Osteoblast (primary cell): ENCODE data around the gene RAB3B. TPM values are rescaled to one million over a fixed set of nuclear protein-coding genes. Genes with fewer than 3 reads are reported as not detected.

Experiments used
- DNase-seq: peaks from one replicate; pipeline ENCODE4 v3.0.0; 2011; ENCODE audit warnings: low spot score, mixed read lengths; ENCODE audit not compliant: insufficient read length; ENCODE audit errors: missing footprints
- H2AFZ ChIP-seq: 2 replicates; pipeline ENCODE4 v1.6.0; 2011; ENCODE audit warnings: mild to moderate bottlenecking, low read length
- H3K27ac ChIP-seq: 2 replicates; pipeline ENCODE4 v1.5.1; 2011; ENCODE audit warnings: mild to moderate bottlenecking, low read depth, low read length, moderate library complexity
- H3K27me3 ChIP-seq: 2 replicates; pipeline ENCODE4 v1.6.0; 2012; ENCODE audit warnings: mild to moderate bottlenecking, control low read depth, inconsistent platforms, low read length, moderate library complexity; ENCODE audit not compliant: insufficient read depth
- H3K36me3 ChIP-seq: 2 replicates; pipeline ENCODE4 v1.5.1; 2011; ENCODE audit warnings: mild to moderate bottlenecking, low read length, control low read depth, moderate library complexity; ENCODE audit not compliant: insufficient read depth
- H3K4me1 ChIP-seq: 2 replicates; pipeline ENCODE4 v1.5.1; 2011; ENCODE audit warnings: mild to moderate bottlenecking, low read length, control low read depth, moderate library complexity; ENCODE audit not compliant: insufficient read depth
- H3K4me2 ChIP-seq: 2 replicates; pipeline ENCODE4 v1.6.0; 2011; ENCODE audit warnings: mild to moderate bottlenecking, low read length; ENCODE audit not compliant: insufficient read depth
- H3K4me3 ChIP-seq: fragments of 200-600 bp; sonication (generic); 3 replicates; pipeline ENCODE4 v1.5.1; 2012; ENCODE audit warnings: mild to moderate bottlenecking, low read length, inconsistent platforms; ENCODE audit not compliant: insufficient read depth
- H3K79me2 ChIP-seq: 2 replicates; pipeline ENCODE4 v1.6.0; 2012; ENCODE audit warnings: mild to moderate bottlenecking, low read length, control low read depth, inconsistent platforms; ENCODE audit not compliant: insufficient read depth
- H3K9me3 ChIP-seq: 2 replicates; pipeline ENCODE4 v1.5.1; 2011; ENCODE audit warnings: low read depth, low read length, control low read depth
- H4K20me1 ChIP-seq: 2 replicates; pipeline ENCODE4 v1.6.0; 2012; ENCODE audit warnings: mild to moderate bottlenecking, low read length, control low read depth; ENCODE audit not compliant: insufficient read depth
- CTCF ChIP-seq: IDR thresholded peaks from 2 replicates; pipeline ENCODE4 v1.5.1; 2011; ENCODE audit warnings: mild to moderate bottlenecking, low read depth, low read length, moderate library complexity; ENCODE audit errors: extremely low read depth
- total RNA-seq: library from RNA; depleted of rRNA; stranded (reverse); fragments of >200 nt; gene quantifications from 2 replicates; pipeline ENCODE4 v1.2.3, GENCODE V29; 2012

RAB3B gene
- total RNA-seq, 1 donor: 14.5 TPM

GRCh38 chr1:51981555-51981954 is 8.9 kb downstream of the RAB3B start:
- no peak overlapping the region for H2AFZ ChIP-seq
- H3K4me3 ChIP-seq: no peak overlapping the region
- H3K36me3 ChIP-seq: peaks cover 10% of the 10 kb centered on the region
- no peak for TF ChIP-seq CTCF
- no peaks in the 10 kb centered on the region for H3K27me3 ChIP-seq
- no peaks in the 10 kb centered on the region for H3K9me3 ChIP-seq
- H3K79me2 ChIP-seq: peaks cover 12% of the 10 kb centered on the region
- H3K4me2 ChIP-seq: no peak overlapping the region
- H4K20me1 ChIP-seq: no peaks in the 10 kb centered on the region
- no peak overlapping the region for H3K27ac ChIP-seq
- DNase-seq: no peak
- no peaks in the 10 kb centered on the region for H3K4me1 ChIP-seq

- Histone ChIP-seq H3K4me1 (peaks cover 10% of the 10 kb centered on the region), H3K27me3 (no peaks in the 10 kb centered on the region), H3K4me3 (no peak overlapping the region), H3K79me2 (peaks cover 7% of the 10 kb centered on the region), H3K27ac (no peak overlapping the region), H3K4me2 (no peak overlapping the region), H3K36me3 (peaks cover 18% of the 10 kb centered on the region), H2AFZ (no peak overlapping the region), H4K20me1 (no peaks in the 10 kb centered on the region), H3K9me3 (no peaks in the 10 kb centered on the region)
- DNase-seq: no peak
- TF ChIP-seq CTCF: no peak
Observed at GRCh38 chr1:51978099-51978498, 12.4 kb downstream of the RAB3B start.

- Histone ChIP-seq H3K36me3 (peaks cover 18% of the 10 kb centered on the region), H3K79me2 (peaks cover 7% of the 10 kb centered on the region), H3K27me3 (no peaks in the 10 kb centered on the region), H3K4me2 (no peak overlapping the region), H4K20me1 (no peaks in the 10 kb centered on the region), H3K27ac (no peak overlapping the region), H3K9me3 (no peaks in the 10 kb centered on the region), H3K4me1 (peaks cover 10% of the 10 kb centered on the region), H2AFZ (no peak overlapping the region), H3K4me3 (no peak overlapping the region)
- DNase-seq: no peak
- TF ChIP-seq CTCF: no peak
Observed at GRCh38 chr1:51976846-51977602, 13.5 kb downstream of the RAB3B start.

GRCh38 chr1:51973587-51974474 is 16.7 kb downstream of the RAB3B start:
- no peak for DNase-seq
- H4K20me1 ChIP-seq: no peaks in the 10 kb centered on the region
- no peaks in the 10 kb centered on the region for H3K27me3 ChIP-seq
- no peaks in the 10 kb centered on the region for H3K9me3 ChIP-seq
- no peak for TF ChIP-seq CTCF
- peaks cover 1% of the 10 kb centered on the region for H3K79me2 ChIP-seq
- no peak overlapping the region for H2AFZ ChIP-seq
- H3K27ac ChIP-seq: peak overlapping the region; percentile 31
- H3K4me3 ChIP-seq: no peak overlapping the region
- peaks cover 16% of the 10 kb centered on the region for H3K36me3 ChIP-seq
- peaks cover 27% of the 10 kb centered on the region for H3K4me1 ChIP-seq
- peak overlapping the region; percentile 20 for H3K4me2 ChIP-seq
